GM18951 (cell line): Measurements from ENCODE around the gene GNAT3.

Source experiments
- POLR2A ChIP-seq: IDR thresholded peaks from 4 replicates; pipeline ENCODE4 v1.6.1; 2011; ENCODE audit warnings: mild to moderate bottlenecking; ENCODE audit not compliant: insufficient read length, insufficient read depth; ENCODE audit errors: extremely low read depth
- in situ Hi-C: fragments of 300-500 bp; cut with MboI; formaldehyde crosslinking; loops from one replicate; pipeline ENCODE4 v1.12.0; 2022; ENCODE audit warnings: low sequenced_read_pairs, mixed read lengths, inconsistent platforms; ENCODE audit not compliant: unreplicated experiment

GNAT3 gene

GRCh38 chr7:80468931-80469714, 42.7 kb downstream of the GNAT3 start:
- in situ Hi-C loops = no loop called here
- TF ChIP-seq POLR2A = no peak

- no peak for TF ChIP-seq POLR2A
- in situ Hi-C loops = no loop called here
These were observed 44.8 kb downstream of the GNAT3 start for GRCh38 chr7:80467069-80467468.

GRCh38 chr7:80466636-80467035, 45.2 kb downstream of the GNAT3 start:
- in situ Hi-C loops = no loop called here
- no peak for TF ChIP-seq POLR2A

GRCh38 chr7:80464211-80464610, 47.7 kb downstream of the GNAT3 start:
- no peak for TF ChIP-seq POLR2A
- in situ Hi-C loops = no loop called here

- in situ Hi-C loops = no loop called here
- no peak for TF ChIP-seq POLR2A
These were observed 48.5 kb downstream of the GNAT3 start for GRCh38 chr7:80463272-80463920.

- no peak for TF ChIP-seq POLR2A
- in situ Hi-C loops = no loop called here
These were observed 51.0 kb downstream of the GNAT3 start for GRCh38 chr7:80460857-80461256.

GRCh38 chr7:80459776-80460510, 51.9 kb downstream of the GNAT3 start:
- in situ Hi-C loops = no loop called here
- no peak for TF ChIP-seq POLR2A

- in situ Hi-C loops = no loop called here
- TF ChIP-seq POLR2A = no peak
These were observed 52.8 kb downstream of the GNAT3 start for GRCh38 chr7:80458822-80459725.

GRCh38 chr7:80453699-80454340, 58.0 kb downstream of the GNAT3 start:
- no peak for TF ChIP-seq POLR2A
- in situ Hi-C loops = no loop called here

- no peak for TF ChIP-seq POLR2A
These were observed 61.1 kb downstream of the GNAT3 start for GRCh38 chr7:80450621-80451308.

GRCh38 chr7:80449836-80450235, 62.0 kb downstream of the GNAT3 start:
- in situ Hi-C loops = no loop called here
- no peak for TF ChIP-seq POLR2A

More at GRCh38 chr7:80450621-80451308, 61.1 kb downstream of the GNAT3 start:
- in situ Hi-C loops = no loop called here

GRCh38 chr7:80445351-80445750, 66.5 kb downstream of the GNAT3 start:
- in situ Hi-C loops = no loop called here
- no peak for TF ChIP-seq POLR2A
